ENCODE measurements around the gene PML. TPM values are rescaled to one million over a fixed set of nuclear protein-coding genes. Genes with fewer than 3 reads are reported as not detected.

The PML gene
- total and polyA plus RNA-seq, 8 donors, result 16.0 to 170 (median 30.7) TPM

Small RNA genes lying within 50 kb of the gene (small RNA-seq; reads per million reads assigned to genes)
- gene RN7SL429P, result 0 reads per million in 4 donors

Other genes starting within 250 kb of the PML start
- gene INSYN1, start 241.4 kb upstream of the PML start, total RNA-seq, result 10 to 100 TPM in 2 of 5 donors, 1 to 10 TPM in 2, under 1 TPM in 1; 0.14 to 39.7 (median 9.3) TPM
- gene INSYN1, start 241.4 kb upstream of the PML start, polyA plus RNA-seq, result 10 to 100 TPM in 1 of 3 donors, 1 to 10 TPM in 2; 2.0 to 11.3 (median 5.6) TPM
- not detected for gene TBC1D21, start 121.2 kb upstream of the PML start, total RNA-seq
- not detected for gene TBC1D21, start 121.2 kb upstream of the PML start, polyA plus RNA-seq
- gene LOXL1, start 68.3 kb upstream of the PML start, total RNA-seq, result 10 to 100 TPM in 4 of 5 donors, 1 to 10 TPM in 1; 6.2 to 48.4 (median 36.8) TPM
- gene LOXL1, start 68.3 kb upstream of the PML start, polyA plus RNA-seq, result 10 to 100 TPM in 2 of 3 donors, 1 to 10 TPM in 1; 5.2 to 25.8 (median 12.5) TPM
- 10 to 100 TPM in 2 of 5 donors, 1 to 10 TPM in 3; 5.3 to 26.4 (median 9.8) TPM for gene STOML1, start 2.4 kb upstream of the PML start, total RNA-seq
- gene STOML1, start 2.4 kb upstream of the PML start, polyA plus RNA-seq, result 10 to 100 TPM in 1 of 3 donors, 1 to 10 TPM in 2; 8.0 to 13.3 (median 9.6) TPM
- 1 to 10 TPM in 1 of 5 donors, not detected in 4; 1.1 TPM for gene GOLGA6A, start 87.8 kb downstream of the PML start, total RNA-seq
- not detected for gene GOLGA6A, start 87.8 kb downstream of the PML start, polyA plus RNA-seq
- 1 to 10 TPM in 2 of 5 donors, under 1 TPM in 1, not detected in 2; 0.29 to 4.4 (median 1.0) TPM for gene ISLR2, start 135.9 kb downstream of the PML start, total RNA-seq
- under 1 TPM in 2 of 3 donors, not detected in 1; 0.19 to 0.30 TPM for gene ISLR2, start 135.9 kb downstream of the PML start, polyA plus RNA-seq
- gene ISLR, start 179.0 kb downstream of the PML start, total RNA-seq, result 10 to 100 TPM in 4 of 5 donors, 1 to 10 TPM in 1; 8.4 to 44.6 (median 28.6) TPM
- 1 to 10 TPM; 3.5 to 9.0 (median 3.6) TPM for gene ISLR, start 179.0 kb downstream of the PML start, polyA plus RNA-seq
- 1 to 10 TPM in 1 of 5 donors, not detected in 4; 1.5 TPM for gene STRA6, start 208.1 kb downstream of the PML start, total RNA-seq
- under 1 TPM in 1 of 3 donors, not detected in 2; 0.95 TPM for gene STRA6, start 208.1 kb downstream of the PML start, polyA plus RNA-seq
- 1 to 10 TPM in 1 of 5 donors, under 1 TPM in 2, not detected in 2; 0.58 to 9.4 (median 0.73) TPM for gene CCDC33, start 241.6 kb downstream of the PML start, total RNA-seq
- not detected for gene CCDC33, start 241.6 kb downstream of the PML start, polyA plus RNA-seq

Measured in stomach (tissue), 8 donors.